Endothelial cell of umbilical vein (primary cell): ENCODE results near the gene TAF15. TPM values are rescaled to one million over a fixed set of nuclear protein-coding genes. Genes with fewer than 3 reads are reported as not detected.

Source experiments
- BruUV-seq: library from RNA; stranded (reverse); fragments of 400-500 nt; replicated peaks from 2 replicates; lab custom pipeline; 2021; lab: Mats Ljungman, UMichigan
- CTCF ChIA-PET: fragments of 300-600, 350-600 bp; sonication (Branson Sonifier 250); formaldehyde crosslinking; loops from one replicate; lab custom pipeline; 2021; ENCODE audit warnings: antibody characterized with exemption, inconsistent platforms; lab: Charles Lee
- POLR2A ChIA-PET: fragments of 300-600, 350-600 bp; sonication (Branson Sonifier 250); formaldehyde crosslinking; loops from one replicate; lab custom pipeline; 2021; ENCODE audit warnings: antibody characterized with exemption, inconsistent platforms; lab: Charles Lee
- DNase-seq: peaks from one replicate; pipeline ENCODE4 v3.0.0-alpha.2; 2011; ENCODE audit warnings: low read depth, low spot score
- FAIRE-seq: peaks from 2 replicates; lab custom pipeline; 2011; peaks lifted over from hg19 to GRCh38; lab: Jason Lieb, UNC
- H2AFZ ChIP-seq: 2 replicates; pipeline ENCODE4 v1.6.0; 2012; ENCODE audit warnings: low read depth, low read length, control low read depth, inconsistent platforms
- H3K27ac ChIP-seq: 2 replicates; pipeline ENCODE4 v1.5.1; 2011; ENCODE audit warnings: low read depth, mild to moderate bottlenecking, control low read depth, low read length, moderate library complexity; ENCODE audit not compliant: insufficient read depth
- H3K27me3 ChIP-seq, 2 experiments: 2 replicates each; pipeline versions ENCODE4 v1.6.0 to v1.6.1; 2011; ENCODE audit warnings: low read length in 2 of 2, mixed read lengths in 1 of 2; ENCODE audit not compliant: control insufficient read depth in 2 of 2, insufficient read depth in 2 of 2
- H3K36me3 ChIP-seq, 2 experiments: 2 replicates in 1 of 2; 3 replicates in 1 of 2; pipeline ENCODE4 v1.5.1; 2011; ENCODE audit warnings: low read length in 2 of 2, mild to moderate bottlenecking in 1 of 2, moderate library complexity in 1 of 2; ENCODE audit not compliant: control insufficient read depth in 2 of 2, insufficient read depth in 2 of 2; ENCODE audit errors: extremely low read depth in 1 of 2
- H3K4me1 ChIP-seq: 3 replicates; pipeline ENCODE4 v1.5.1; 2011; ENCODE audit warnings: mild to moderate bottlenecking, low read length; ENCODE audit not compliant: control insufficient read depth, insufficient read depth; ENCODE audit errors: extremely low read depth
- H3K4me2 ChIP-seq: 2 replicates; pipeline ENCODE4 v1.6.1; 2011; ENCODE audit warnings: low read length, control low read depth, mixed read lengths; ENCODE audit not compliant: insufficient read depth
- H3K4me3 ChIP-seq, 3 experiments: fragments of 200-600 bp in 1 of 3; sonication (generic), shearing (Covaris generic) in 1 of 3; replicated peaks in 1 of 3; 2 replicates each; pipeline ENCODE4 v1.5.1; 2011 to 2016; ENCODE audit warnings: control low read depth in 3 of 3, low read length in 3 of 3, mild to moderate bottlenecking in 2 of 3, inconsistent platforms in 1 of 3, low read depth in 1 of 3, moderate library complexity in 1 of 3; ENCODE audit not compliant: insufficient read depth in 1 of 3
- H3K79me2 ChIP-seq: 2 replicates; pipeline ENCODE4 v1.6.0; 2012; ENCODE audit warnings: low read length, inconsistent platforms; ENCODE audit not compliant: control insufficient read depth, insufficient read depth
- H3K9ac ChIP-seq: replicated peaks from 2 replicates; pipeline ENCODE3; 2011; ENCODE audit warnings: low read length, control low read depth; ENCODE audit not compliant: insufficient read depth; ENCODE audit errors: extremely low read depth
- H3K9me1 ChIP-seq: replicated peaks from 3 replicates; pipeline ENCODE4 v1.6.0; 2011; ENCODE audit warnings: mild to moderate bottlenecking, low read length; ENCODE audit not compliant: control insufficient read depth, insufficient read depth; ENCODE audit errors: extremely low read depth
- H3K9me3 ChIP-seq: replicated peaks from 2 replicates; pipeline ENCODE4 v1.5.1; 2012; ENCODE audit warnings: low read length, inconsistent platforms; ENCODE audit not compliant: control insufficient read depth, insufficient read depth
- H4K20me1 ChIP-seq: replicated peaks from 2 replicates; pipeline ENCODE3; 2011; ENCODE audit warnings: mild to moderate bottlenecking, low read length; ENCODE audit not compliant: control insufficient read depth, insufficient read depth; ENCODE audit errors: extremely low read depth
- CTCF ChIP-seq, 2 donors: IDR thresholded peaks; 1 replicate in 1 of 2; 2 replicates in 1 of 2; pipeline ENCODE4 v1.5.1; 2011; ENCODE audit warnings: low read length in 2 of 2, mild to moderate bottlenecking in 2 of 2, moderate library complexity in 2 of 2, control low read depth in 1 of 2, inconsistent platforms in 1 of 2, low read depth in 1 of 2; ENCODE audit not compliant: insufficient read depth in 1 of 2; ENCODE audit errors: extremely low read depth in 1 of 2
- EZH2 ChIP-seq: IDR thresholded peaks from 2 replicates; pipeline ENCODE4 v1.6.1; 2012; ENCODE audit warnings: borderline replicate concordance, low read depth, mild to moderate bottlenecking, moderate library complexity, low read length, inconsistent platforms; ENCODE audit not compliant: severe bottlenecking
- FOS ChIP-seq: IDR thresholded peaks from 2 replicates; pipeline ENCODE4 v1.6.1; 2011; ENCODE audit warnings: mild to moderate bottlenecking, low read length, moderate library complexity, borderline replicate concordance; ENCODE audit not compliant: insufficient read depth
- dilution Hi-C: fragments of 300-500 bp; cut with MboI; formaldehyde crosslinking; loops from one replicate; pipeline ENCODE4 v1.15.0; 2019; ENCODE audit warnings: low sequenced_read_pairs; ENCODE audit not compliant: extremely low pct_ligation_motif_present
- intact Hi-C: fragments of 100-400 bp; cut with micrococcal nuclease; formaldehyde crosslinking; loops from one replicate; pipeline ENCODE4 v1.10.0; 2022
- polyA plus RNA-seq, 4 experiments: library from polyadenylated mRNA; depleted of rRNA in 3 of 4; stranded (reverse) in 3 of 4; unstranded in 1 of 4; fragments of >200 nt; gene quantifications; 2 replicates each; pipeline versions ENCODE4 v1.2.1 to v1.2.3, GENCODE V29; 2011 to 2012; ENCODE audit warnings: missing spikeins in 1 of 4
- total RNA-seq: library from RNA; stranded (reverse); gene quantifications from 2 replicates; pipeline ENCODE4 v1.2.3, GENCODE V29; 2021

The TAF15 gene
- total and polyA plus RNA-seq, 2 donors (not counting 3 experiments of a cell fraction or from before 2014, with no cell fraction given) = 59.4 to 247 TPM

DNA sequence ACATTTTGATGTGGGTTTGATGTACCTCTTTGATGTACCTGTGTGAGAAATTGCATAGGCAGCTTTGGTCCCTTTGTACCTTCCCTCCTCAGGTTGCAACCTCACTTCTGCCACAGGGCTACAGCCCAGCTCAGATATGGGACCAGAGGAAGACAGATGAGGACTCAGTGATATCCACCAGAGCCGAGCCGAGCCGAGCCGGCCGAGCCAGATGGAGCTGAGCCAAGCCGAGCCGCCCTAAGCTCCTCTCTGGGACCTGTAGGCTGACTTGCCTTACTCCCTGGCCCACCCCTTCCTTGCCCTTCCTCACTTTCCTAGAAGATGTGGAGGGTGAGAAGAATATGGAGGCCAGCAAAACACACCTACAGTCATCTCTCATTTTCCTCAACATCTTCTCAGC is 55.6 kb downstream of the TAF15 start:
- H3K9ac ChIP-seq = no peak overlapping the region
- BruUV-seq = no TSS peak
- H3K4me1 ChIP-seq = peaks cover 5% of the 10 kb centered on the region
- no peak overlapping the region for H3K4me2 ChIP-seq
- H3K4me3 ChIP-seq = no peak overlapping the region
- no peaks in the 10 kb centered on the region for H3K9me3 ChIP-seq
- FAIRE-seq (no peak), DNase-seq (no peak)
- dilution Hi-C loops = no loop called here
- H3K79me2 ChIP-seq = no peaks in the 10 kb centered on the region
- H4K20me1 ChIP-seq = no peaks in the 10 kb centered on the region
- H2AFZ ChIP-seq = no peak overlapping the region
- no peak overlapping the region for H3K27ac ChIP-seq
- intact Hi-C loops = no loop called here
- no peaks in the 10 kb centered on the region for H3K27me3 ChIP-seq
- H3K9me1 ChIP-seq = no peaks in the 10 kb centered on the region
- ChIA-PET CTCF (interaction anchor here (1.2 to 1.3 kb wide), 2 partner anchors 9 to 16 kb away, joined by 3 to 6 read pairs; no protein-coding TSS in a partner anchor), POLR2A (no interaction called here)
- no peak for TF ChIP-seq EZH2
- TF ChIP-seq FOS = no peak
- TF ChIP-seq CTCF (IDR thresholded peaks at IDR 0.05; ENCODE audit: extremely low read depth in 1 of 2, insufficient read depth in 1 of 2, low read depth in 1 of 2, low read length in 2 of 2) = no peak
- no peaks in the 10 kb centered on the region for H3K36me3 ChIP-seq
